Esophagus squamous epithelium (tissue), 4 donors: ENCODE measurements around the gene AKNAD1.

Experiments
- CTCF ChIP-seq, 6 experiments: fragments of 450-650 bp in 4 of 6; fragments of 200-600 bp in 2 of 6; sonication (generic) in 2 of 6; IDR thresholded peaks; one replicate each; pipeline ENCODE4 v1.5.1; 2016 to 2019; ENCODE audit warnings: antibody characterized with exemption in 6 of 6, mild to moderate bottlenecking in 4 of 6, moderate library complexity in 4 of 6
- POLR2A ChIP-seq, 4 donors: fragments of 450-650 bp; IDR thresholded peaks; one replicate each; pipeline ENCODE4 v1.6.1; 2017; ENCODE audit warnings: antibody characterized with exemption in 4 of 4, mild to moderate bottlenecking in 4 of 4, moderate library complexity in 3 of 4

- TF ChIP-seq CTCF (IDR thresholded peaks at IDR 0.05) = no peak
- TF ChIP-seq POLR2A (IDR thresholded peaks at IDR 0.05) = no peak
Measured at GRCh38 chr1:108893141-108893530, 36.2 kb upstream of the AKNAD1 start.
